GM18502 (cell line): ENCODE measurements around the gene INSR.
"Not testable (repeated sequence)": the region's sequence is repeated elsewhere in the genome, so short reads cannot be mapped to it uniquely, and the experiment has no call there.

ENCODE experiments used
- ATAC-seq: cut with Tn5 transposase; IDR thresholded peaks from one replicate; pipeline ENCODE4 v1.9.1; 2021; ENCODE audit warnings: mild to moderate bottlenecking; ENCODE audit not compliant: unreplicated experiment, poor library complexity

Gene INSR

GRCh38 chr19:7106711-7107657 lies 187.2 kb downstream of the INSR start:
- no peak for ATAC-seq

GRCh38 chr19:7104747-7105447 lies 189.3 kb downstream of the INSR start:
- ATAC-seq = no peak

- no peak for ATAC-seq
Observed at GRCh38 chr19:7101498-7102253, 192.5 kb downstream of the INSR start.

GRCh38 chr19:7099597-7099921 lies 194.7 kb downstream of the INSR start:
- ATAC-seq = no peak

- peak; percentile 83 for ATAC-seq
Observed at GRCh38 chr19:7098701-7099596, 195.3 kb downstream of the INSR start.

GRCh38 chr19:7098096-7098495 lies 196.1 kb downstream of the INSR start:
- ATAC-seq = no peak

- ATAC-seq = no peak
Observed at GRCh38 chr19:7088999-7089398, 205.2 kb downstream of the INSR start.

GRCh38 chr19:7083076-7083956 lies 210.9 kb downstream of the INSR start:
- ATAC-seq = no peak

- no peak for ATAC-seq
Observed at GRCh38 chr19:7078008-7078407, 216.2 kb downstream of the INSR start.

GRCh38 chr19:7076151-7076550 lies 218.1 kb downstream of the INSR start:
- no peak for ATAC-seq

GRCh38 chr19:7074705-7075282 lies 219.4 kb downstream of the INSR start:
- no peak for ATAC-seq

- ATAC-seq = no peak
Observed at GRCh38 chr19:7072541-7072940, 221.7 kb downstream of the INSR start.

- no peak for ATAC-seq
Observed at GRCh38 chr19:7069904-7070226, 224.3 kb downstream of the INSR start.

GRCh38 chr19:7069042-7069903 lies 224.9 kb downstream of the INSR start, which contains the start of gene ZNF557:
Gene ZNF557 (plus strand): TSS chr19:7069703. CDS start chr19:7075075, 5,372 bp downstream.
- ATAC-seq = peak; percentile 96

- ATAC-seq = no peak
Observed at GRCh38 chr19:7068599-7068998, 225.6 kb downstream of the INSR start.

GRCh38 chr19:7067716-7068115 lies 226.5 kb downstream of the INSR start:
- ATAC-seq = no peak

GRCh38 chr19:7067122-7067521 lies 227.1 kb downstream of the INSR start:
- not testable (repeated sequence) for ATAC-seq
